Activated CD8-positive, alpha-beta memory T cell treated with anti-CD3 and anti-CD28 coated beads, Interleukin-2, amount 50 U/mL, for 4 hours (primary cell): Measurements from ENCODE around the gene ATP2B1.

Experiments used
- DNase-seq: peaks from one replicate; pipeline ENCODE4 v3.0.0-alpha.2; 2020

ATP2B1 gene

GRCh38 chr12:89574736-89575208 lies 133.9 kb downstream of the ATP2B1 start:
- DNase-seq, result no peak

GRCh38 chr12:89573051-89573810 lies 135.4 kb downstream of the ATP2B1 start:
- DNase-seq, result no peak

GRCh38 chr12:89571491-89572195 lies 137.0 kb downstream of the ATP2B1 start:
- DNase-seq, result no peak

GRCh38 chr12:89568484-89568883 lies 140.2 kb downstream of the ATP2B1 start:
- no peak for DNase-seq

- no peak for DNase-seq
These were observed 140.9 kb downstream of the ATP2B1 start for GRCh38 chr12:89567691-89568239.

GRCh38 chr12:89566615-89567014 lies 142.0 kb downstream of the ATP2B1 start:
- DNase-seq, result no peak

- DNase-seq, result no peak
These were observed 143.6 kb downstream of the ATP2B1 start for GRCh38 chr12:89565002-89565401.

- DNase-seq, result no peak
These were observed 148.9 kb downstream of the ATP2B1 start for GRCh38 chr12:89559753-89560152.

GRCh38 chr12:89556976-89557375 lies 151.7 kb downstream of the ATP2B1 start:
- DNase-seq, result no peak

GRCh38 chr12:89552376-89552775 lies 156.3 kb downstream of the ATP2B1 start:
- DNase-seq, result no peak

GRCh38 chr12:89551747-89552146 lies 156.9 kb downstream of the ATP2B1 start:
- DNase-seq, result no peak

- no peak for DNase-seq
These were observed 161.5 kb downstream of the ATP2B1 start for GRCh38 chr12:89547101-89547500.

- DNase-seq, result no peak
These were observed 162.5 kb downstream of the ATP2B1 start for GRCh38 chr12:89546151-89546550.

- DNase-seq, result no peak
These were observed 163.9 kb downstream of the ATP2B1 start for GRCh38 chr12:89544681-89545184.

- no peak for DNase-seq
These were observed 164.6 kb downstream of the ATP2B1 start for GRCh38 chr12:89544022-89544421.

GRCh38 chr12:89542912-89543592 lies 165.6 kb downstream of the ATP2B1 start:
- DNase-seq, result peak; percentile 60

GRCh38 chr12:89542236-89542635 lies 166.4 kb downstream of the ATP2B1 start:
- DNase-seq, result no peak

- no peak for DNase-seq
These were observed 168.1 kb downstream of the ATP2B1 start for GRCh38 chr12:89540586-89540985.

- DNase-seq, result no peak
These were observed 169.0 kb downstream of the ATP2B1 start for GRCh38 chr12:89539426-89540223.

GRCh38 chr12:89538897-89539296 lies 169.7 kb downstream of the ATP2B1 start:
- DNase-seq, result no peak
